GM12878 (cell line): ENCODE data around the gene ATG13. TPM values are rescaled to one million over a fixed set of nuclear protein-coding genes. Genes with fewer than 3 reads are reported as not detected.

Experiments used
- ATAC-seq: fragments of 200-7000 bp; cut with Tn5 transposase; 3 replicates; pipeline ENCODE4 v1.9.1; 2020; ENCODE audit warnings: mild to moderate bottlenecking, moderate library complexity
- BruUV-seq: library from RNA; stranded (reverse); fragments of 400-500 nt; replicated peaks from 2 replicates; lab custom pipeline; 2021; lab: Mats Ljungman, UMichigan
- CTCF ChIA-PET: fragments of 300-600 bp; sonication (Branson Sonifier 250); formaldehyde crosslinking; extraction: SDS; loops from one replicate; lab custom pipeline; 2021; ENCODE audit warnings: inconsistent platforms; lab: Yijun Ruan, JAX
- POLR2A ChIA-PET: fragments of 350-600 bp; formaldehyde crosslinking; extraction: SDS; loops from one replicate; lab custom pipeline; 2021; ENCODE audit warnings: inconsistent platforms; lab: Charles Lee
- RAD21 ChIA-PET: fragments of 300-600 bp; sonication (Branson Sonifier 250); formaldehyde crosslinking; loops from one replicate; lab custom pipeline; 2023; ENCODE audit warnings: antibody characterized with exemption; ENCODE audit not compliant: unreplicated experiment; lab: Charles Lee
- SMC1A ChIA-PET: fragments of 300-600 bp; sonication (Branson Sonifier 250); formaldehyde crosslinking; loops from one replicate; lab custom pipeline; 2023; ENCODE audit not compliant: unreplicated experiment, uncharacterized antibody; lab: Charles Lee
- DNase-seq: peaks from one replicate; pipeline ENCODE4 v3.0.0-alpha.2; 2011; ENCODE audit warnings: low read depth, low spot score
- FAIRE-seq: peaks from 3 replicates; lab custom pipeline; 2011; peaks lifted over from hg19 to GRCh38; lab: Jason Lieb, UNC
- H2AFZ ChIP-seq: 2 replicates; pipeline ENCODE4 v1.6.0; 2011; ENCODE audit warnings: low read depth, low read length, control low read depth; ENCODE audit not compliant: control insufficient read depth
- H3K27ac ChIP-seq: 2 replicates; pipeline ENCODE4 v1.5.1; 2011; ENCODE audit warnings: control low read depth; ENCODE audit not compliant: control insufficient read depth, insufficient read depth
- H3K27me3 ChIP-seq, 2 experiments: replicated peaks in 1 of 2; 2 replicates each; pipeline versions ENCODE4 v1.6.0 to v1.6.1; 2011; ENCODE audit warnings: low read length in 1 of 2; ENCODE audit not compliant: control insufficient read depth in 2 of 2, insufficient read depth in 2 of 2
- H3K36me3 ChIP-seq, 2 experiments: 2 replicates each; pipeline ENCODE4 v1.5.1; 2011; ENCODE audit warnings: low read length in 1 of 2; ENCODE audit not compliant: control insufficient read depth in 2 of 2, insufficient read depth in 2 of 2
- H3K4me1 ChIP-seq: 2 replicates; pipeline ENCODE4 v1.6.1; 2011; ENCODE audit warnings: mild to moderate bottlenecking, low read length, moderate library complexity, mixed read lengths; ENCODE audit not compliant: control insufficient read depth, insufficient read depth
- H3K4me2 ChIP-seq: 2 replicates; pipeline ENCODE4 v1.6.0; 2011; ENCODE audit warnings: control low read depth; ENCODE audit not compliant: control insufficient read depth, insufficient read depth
- H3K4me3 ChIP-seq: fragments of 200-600 bp; sonication (generic); 2 replicates; pipeline ENCODE4 v1.5.1; 2016
- H3K79me2 ChIP-seq: 2 replicates; pipeline ENCODE4 v1.6.0; 2011; ENCODE audit warnings: low read length; ENCODE audit not compliant: control insufficient read depth, insufficient read depth
- H3K9ac ChIP-seq: 2 replicates; pipeline ENCODE4 v1.8.0; 2011; ENCODE audit warnings: low read length, control low read depth, mixed read lengths; ENCODE audit not compliant: control insufficient read depth, insufficient read depth
- H3K9me3 ChIP-seq: replicated peaks from 3 replicates; pipeline ENCODE4 v1.5.1; 2011; ENCODE audit warnings: mild to moderate bottlenecking, low read length; ENCODE audit not compliant: control insufficient read depth, insufficient read depth
- H4K20me1 ChIP-seq: 2 replicates; pipeline ENCODE4 v1.6.0; 2011; ENCODE audit not compliant: control insufficient read depth, insufficient read depth
- ATF3 ChIP-seq: IDR thresholded peaks from 2 replicates; pipeline ENCODE4 v1.6.1; 2011; ENCODE audit warnings: low read depth, mild to moderate bottlenecking, low read length, moderate library complexity, borderline replicate concordance; ENCODE audit errors: extremely low read depth
- BMI1 ChIP-seq: fragments of 450-650 bp; IDR thresholded peaks from 2 replicates; pipeline ENCODE4 v1.6.1; 2016; ENCODE audit warnings: mild to moderate bottlenecking, moderate library complexity, borderline replicate concordance
- FOXM1 ChIP-seq: IDR thresholded peaks from 2 replicates; pipeline ENCODE4 v1.6.1; 2012; ENCODE audit warnings: low read depth, mild to moderate bottlenecking, inconsistent platforms, low read length, moderate library complexity
- IKZF1 ChIP-seq: fragments of 450-650 bp; conservative IDR thresholded peaks from 2 replicates; pipeline ENCODE4 v1.6.1; 2017; ENCODE audit warnings: antibody characterized with exemption, mild to moderate bottlenecking
- NFIC ChIP-seq: IDR thresholded peaks from 2 replicates; pipeline ENCODE4 v1.6.1; 2012; ENCODE audit warnings: low read depth, mild to moderate bottlenecking, inconsistent platforms, low read length, moderate library complexity
- NFYB ChIP-seq: IDR thresholded peaks from 2 replicates; pipeline ENCODE4 v1.6.1; 2011; ENCODE audit warnings: low read depth, mild to moderate bottlenecking, low read length, improper control_type of control experiment, moderate library complexity; ENCODE audit not compliant: insufficient read depth
- POLR2A ChIP-seq: IDR thresholded peaks from 2 replicates; pipeline ENCODE4 v1.6.1; 2011; ENCODE audit warnings: low read depth, mild to moderate bottlenecking, low read length
- RBBP5 ChIP-seq: fragments of 200-600 bp; sonication (generic); conservative IDR thresholded peaks from 2 replicates; pipeline ENCODE4 v1.6.1; 2016
- SPI1 ChIP-seq: IDR thresholded peaks from 2 replicates; pipeline ENCODE4 v1.6.1; 2011; ENCODE audit warnings: low read depth, mild to moderate bottlenecking, low read length, moderate library complexity, borderline replicate concordance; ENCODE audit not compliant: insufficient read depth
- SREBF1 ChIP-seq: IDR thresholded peaks from 2 replicates; pipeline ENCODE4 v1.6.1; 2012; ENCODE audit warnings: mild to moderate bottlenecking, low read length
- ZSCAN29 ChIP-seq: fragments of 450-650 bp; IDR thresholded peaks from 2 replicates; pipeline ENCODE4 v1.6.1; 2017; ENCODE audit warnings: mild to moderate bottlenecking, moderate library complexity
- WGBS: methylation state at CpG from one replicate; pipeline ENCODE4 v1.1.6; 2016; ENCODE audit warnings: low lambda C conversion rate; ENCODE audit not compliant: insufficient replicate concordance, insufficient coverage; ENCODE audit errors: missing lambda C conversion rate; 5-methylcytosine and 5-hydroxymethylcytosine counted together
- in situ Hi-C: fragments of 300-500 bp; cut with MboI; formaldehyde crosslinking; loops from 9 replicates; pipeline ENCODE4 v1.14.3; 2018; ENCODE audit warnings: mixed read lengths
- intact Hi-C: fragments of 100-400 bp; cut with micrococcal nuclease; formaldehyde crosslinking; loops from one replicate; pipeline ENCODE4 v1.14.2; 2022; ENCODE audit not compliant: unreplicated experiment
- polyA plus RNA-seq, 11 experiments: library from polyadenylated mRNA; depleted of rRNA in 4 of 11; unstranded in 6 of 11; stranded (reverse) in 5 of 11; fragments of >200 nt; fragmentation: Nextera tagmentation in 4 of 11; fragmentation: Illumina TruSeq in 1 of 11; extraction: Ambion mirVana in 4 of 11; extraction: Trizol in 1 of 11; gene quantifications; 1 replicate in 1 of 11; 2 replicates in 10 of 11; pipeline versions ENCODE4 v1.2.1 to v1.2.3, GENCODE V29; 2011 to 2016; ENCODE audit warnings: inconsistent platforms in 2 of 11, missing spikeins in 2 of 11, low read depth in 1 of 11
- total RNA-seq, 4 experiments: library from RNA; depleted of rRNA in 3 of 4; stranded (reverse); fragments of >200 nt in 3 of 4; fragmentation: Illumina TruSeq in 1 of 4; extraction: Trizol in 1 of 4; gene quantifications; 2 replicates each; pipeline versions ENCODE4 v1.2.1 to v1.2.3, GENCODE V29; 2013 to 2021

Gene ATG13
- total and polyA plus RNA-seq, 10 of the 15 experiments (the other 5 are each of a cell fraction or from before 2014, with no cell fraction given) = 10.9 to 61.6 (median 50.9) TPM

- TF ChIP-seq POLR2A (peak; percentile 18; the same call in 1 of the 2 replicates), RBBP5 (no peak)
- Histone ChIP-seq H3K27me3 (no peaks in the 10 kb centered on the region), H3K4me3 (no peak overlapping the region), H3K9me3 (no peaks in the 10 kb centered on the region), H3K9ac (no peak overlapping the region), H4K20me1 (no peaks in the 10 kb centered on the region), H2AFZ (no peak overlapping the region), H3K4me1 (no peaks in the 10 kb centered on the region), H3K4me2 (no peak overlapping the region), H3K27ac (no peak overlapping the region), H3K36me3 (peaks cover 7 to 26% of the 10 kb centered on the region in 2 experiments; a peak in 3 of 4 replicates), H3K79me2 (no peaks in the 10 kb centered on the region)
- no peak for FAIRE-seq
- in situ Hi-C loops (no loop called here), intact Hi-C loops (no loop called here)
- ChIA-PET RAD21 (no interaction called here), CTCF (no interaction called here), POLR2A (no interaction called here), SMC1A (no interaction called here)
- ATAC-seq = no peak
- no peak for DNase-seq
- 74% methylated on average over 4 of the region's 4 CpGs for WGBS
- no TSS peak for BruUV-seq
Observed at GRCh38 chr11:46675288-46675851, 58.0 kb downstream of the ATG13 start.

- ATAC-seq (no peak), DNase-seq (no peak), FAIRE-seq (no peak)
- 85% methylated on average over 6 of the region's 7 CpGs for WGBS
- TF ChIP-seq SPI1 (no peak), BMI1 (no peak), SREBF1 (no peak), ZSCAN29 (no peak), IKZF1 (no peak), ATF3 (no peak), FOXM1 (no peak), NFYB (no peak), NFIC (no peak)
- no peak overlapping the region for H3K9ac ChIP-seq
- H3K9me3 ChIP-seq = no peaks in the 10 kb centered on the region
- no peaks in the 10 kb centered on the region for H3K4me1 ChIP-seq
- H3K27me3 ChIP-seq = no peaks in the 10 kb centered on the region
- H3K79me2 ChIP-seq = no peaks in the 10 kb centered on the region
- BruUV-seq = no TSS peak
- ChIA-PET POLR2A (no interaction called here), SMC1A (no interaction called here), RAD21 (no interaction called here), CTCF (no interaction called here)
- intact Hi-C loops (no loop called here), in situ Hi-C loops (no loop called here)
- H3K4me2 ChIP-seq = no peak overlapping the region
- no peak overlapping the region for H3K4me3 ChIP-seq
- no peak overlapping the region for H2AFZ ChIP-seq
- H3K27ac ChIP-seq = no peak overlapping the region
- no peaks in the 10 kb centered on the region for H4K20me1 ChIP-seq
- peaks cover 3 to 26% of the 10 kb centered on the region in 2 experiments; a peak in 3 of 4 replicates for H3K36me3 ChIP-seq
Observed at GRCh38 chr11:46675949-46676348, 58.6 kb downstream of the ATG13 start.
